Raji (cell line): Measurements from ENCODE around the gene RGS17.

Experiments
- POLR2A ChIP-seq: IDR thresholded peaks from 2 replicates; pipeline ENCODE4 v1.6.1; 2011; ENCODE audit warnings: low read depth, low read length, control low read depth; ENCODE audit not compliant: insufficient read depth

RGS17 gene

GRCh38 chr6:153063936-153064335, 67.1 kb downstream of the RGS17 start:
- TF ChIP-seq POLR2A, result no peak

- no peak for TF ChIP-seq POLR2A
Observed at GRCh38 chr6:153062516-153062915, 68.6 kb downstream of the RGS17 start.

GRCh38 chr6:153059757-153060156, 71.3 kb downstream of the RGS17 start:
- TF ChIP-seq POLR2A, result no peak

- no peak for TF ChIP-seq POLR2A
Observed at GRCh38 chr6:153059311-153059710, 71.8 kb downstream of the RGS17 start.

GRCh38 chr6:153058909-153059308, 72.2 kb downstream of the RGS17 start:
- TF ChIP-seq POLR2A, result no peak

- no peak for TF ChIP-seq POLR2A
Observed at GRCh38 chr6:153058291-153058690, 72.8 kb downstream of the RGS17 start.

- TF ChIP-seq POLR2A, result no peak
Observed at GRCh38 chr6:153056308-153056707, 74.8 kb downstream of the RGS17 start.

GRCh38 chr6:153051801-153052200, 79.3 kb downstream of the RGS17 start:
- no peak for TF ChIP-seq POLR2A

GRCh38 chr6:153048631-153049030, 82.5 kb downstream of the RGS17 start:
- no peak for TF ChIP-seq POLR2A

GRCh38 chr6:153047386-153047785, 83.7 kb downstream of the RGS17 start:
- no peak for TF ChIP-seq POLR2A

- TF ChIP-seq POLR2A, result no peak
Observed at GRCh38 chr6:153045271-153045670, 85.8 kb downstream of the RGS17 start.

GRCh38 chr6:153044295-153044694, 86.8 kb downstream of the RGS17 start:
- no peak for TF ChIP-seq POLR2A

GRCh38 chr6:153043719-153044118, 87.4 kb downstream of the RGS17 start:
- no peak for TF ChIP-seq POLR2A

- no peak for TF ChIP-seq POLR2A
Observed at GRCh38 chr6:153038378-153039057, 92.6 kb downstream of the RGS17 start.

- TF ChIP-seq POLR2A, result no peak
Observed at GRCh38 chr6:153034139-153034538, 96.9 kb downstream of the RGS17 start.

GRCh38 chr6:153032255-153032882, 98.7 kb downstream of the RGS17 start:
- no peak for TF ChIP-seq POLR2A
